GM19438 (cell line): ENCODE results near the gene HP1BP3.

Source experiments
- ATAC-seq: cut with Tn5 transposase; IDR thresholded peaks from one replicate; pipeline ENCODE4 v1.9.1; 2021; ENCODE audit warnings: low read depth; ENCODE audit not compliant: unreplicated experiment

HP1BP3 gene

GRCh38 chr1:20696397-20697333 is 90.4 kb downstream of the HP1BP3 start:
- no peak for ATAC-seq

- no peak for ATAC-seq
Observed at GRCh38 chr1:20695515-20695914, 91.6 kb downstream of the HP1BP3 start.

GRCh38 chr1:20693623-20694022 is 93.5 kb downstream of the HP1BP3 start:
- no peak for ATAC-seq
